ENCODE results near the gene HP1BP3.
"Not testable (repeated sequence)": the region's sequence is repeated elsewhere in the genome, so short reads cannot be mapped to it uniquely, and the experiment has no call there.

The HP1BP3 gene

GRCh38 chr1:20726932-20727745, 60.0 kb downstream of the HP1BP3 start:
- no peak for DNase-seq (ENCODE audit: low spot score)

- DNase-seq (ENCODE audit: low spot score), result no peak
These were observed 60.8 kb downstream of the HP1BP3 start for GRCh38 chr1:20726118-20726911.

- DNase-seq (ENCODE audit: low spot score), result peak; percentile 89
These were observed 61.7 kb downstream of the HP1BP3 start for GRCh38 chr1:20725189-20726117.

- DNase-seq (ENCODE audit: low spot score), result no peak
These were observed 62.5 kb downstream of the HP1BP3 start for GRCh38 chr1:20724364-20725188.

- DNase-seq (ENCODE audit: low spot score), result no peak
These were observed 63.4 kb downstream of the HP1BP3 start for GRCh38 chr1:20723537-20724363.

GRCh38 chr1:20723159-20723536, 64.0 kb downstream of the HP1BP3 start:
- no peak for DNase-seq (ENCODE audit: low spot score)

- DNase-seq (ENCODE audit: low spot score), result no peak
These were observed 65.7 kb downstream of the HP1BP3 start for GRCh38 chr1:20721117-20722061.

- no peak for DNase-seq (ENCODE audit: low spot score)
These were observed 66.4 kb downstream of the HP1BP3 start for GRCh38 chr1:20720631-20721091.

GRCh38 chr1:20719871-20720620, 67.1 kb downstream of the HP1BP3 start:
- DNase-seq (ENCODE audit: low spot score), result no peak

- no peak for DNase-seq (ENCODE audit: low spot score)
These were observed 67.8 kb downstream of the HP1BP3 start for GRCh38 chr1:20719261-20719660.

- DNase-seq (ENCODE audit: low spot score), result not testable (repeated sequence)
These were observed 68.7 kb downstream of the HP1BP3 start for GRCh38 chr1:20718343-20718882.

GRCh38 chr1:20717452-20718342, 69.4 kb downstream of the HP1BP3 start, which contains the start of gene KIF17:
TSS of gene KIF17 (minus strand) at chr1:20718007. CDS start at chr1:20717706, 301 bp downstream.
- DNase-seq (ENCODE audit: low spot score), result peak; percentile 75

GRCh38 chr1:20716232-20716631, 70.9 kb downstream of the HP1BP3 start:
- no peak for DNase-seq (ENCODE audit: low spot score)

GRCh38 chr1:20715406-20715805, 71.7 kb downstream of the HP1BP3 start:
- no peak for DNase-seq (ENCODE audit: low spot score)

- no peak for DNase-seq (ENCODE audit: low spot score)
These were observed 73.7 kb downstream of the HP1BP3 start for GRCh38 chr1:20713440-20713839.

- no peak for DNase-seq (ENCODE audit: low spot score)
These were observed 74.9 kb downstream of the HP1BP3 start for GRCh38 chr1:20712215-20712577.
